SW 1271 (cell line): Measurements from ENCODE around the gene GYS1.

Experiments used
- DNase-seq, 2 experiments: peaks; one replicate each; lab custom pipeline; 2025; lab: John Stamatoyannopoulos, UW

The GYS1 gene

DNA sequence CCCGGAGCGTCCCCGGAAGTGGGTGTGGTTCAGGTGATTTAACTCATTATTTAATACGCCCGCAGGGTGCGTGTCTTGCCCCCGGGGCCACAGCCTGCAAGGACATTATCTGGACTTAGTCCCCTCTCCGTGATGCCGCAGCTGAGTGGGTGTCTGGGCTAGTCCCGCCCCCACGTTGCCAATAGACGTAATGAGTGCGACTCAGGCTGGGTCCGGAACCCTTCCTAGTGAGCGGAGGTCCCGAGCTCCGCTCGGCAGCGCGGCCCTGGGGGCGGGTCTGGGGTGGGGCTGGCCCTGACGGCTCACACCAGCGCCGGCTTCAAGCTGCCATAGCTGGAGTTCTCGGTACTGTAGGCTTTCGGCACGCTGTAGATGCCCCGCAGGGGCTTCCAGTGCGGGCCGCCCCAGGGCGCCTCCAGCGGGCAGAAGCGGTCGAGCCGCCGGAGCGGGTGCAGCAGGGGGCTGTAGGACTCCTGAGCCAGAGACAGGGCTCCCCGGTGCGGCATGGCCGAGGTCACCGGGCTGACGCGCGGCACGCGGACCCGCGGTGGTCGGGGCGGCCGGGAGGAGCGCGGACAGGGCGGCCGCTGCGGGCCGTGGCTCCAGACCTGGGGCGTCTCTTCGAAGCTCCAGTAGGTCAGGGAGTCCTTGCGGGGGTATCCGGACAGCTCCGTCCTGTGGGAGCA, 24.7 kb upstream of the GYS1 start:
- DNase-seq: peak; percentile 60 to 74

GRCh38 chr19:49017041-49017665, 24.0 kb upstream of the GYS1 start, which contains the start of gene LHB:
Gene LHB (minus strand): TSS chr19:49017091. CDS start chr19:49017081, 10 bp downstream.
- no peak for DNase-seq

- no peak for DNase-seq
These were observed 23.1 kb upstream of the GYS1 start for GRCh38 chr19:49016067-49016839.

DNA sequence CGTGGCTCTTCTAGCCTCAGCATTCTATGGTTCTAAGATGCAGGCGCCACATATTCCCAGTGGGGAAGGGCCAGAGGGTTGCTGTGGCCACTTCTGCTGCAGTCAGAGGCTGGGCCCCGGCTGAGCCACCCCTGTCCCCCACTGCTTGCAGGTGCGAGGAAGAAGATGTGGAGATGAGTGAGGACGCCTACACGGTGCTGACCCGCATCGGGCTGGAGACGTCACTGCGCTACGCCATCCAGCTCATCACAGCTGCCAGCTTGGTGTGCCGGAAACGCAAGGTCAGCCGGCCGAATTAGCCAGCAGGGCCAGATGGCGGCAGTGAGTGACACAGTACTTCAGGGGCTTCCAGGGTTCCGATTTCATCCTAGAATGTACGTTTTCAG, 21.8 kb upstream of the GYS1 start:
- DNase-seq: no peak

- no peak for DNase-seq
These were observed 21.2 kb upstream of the GYS1 start for GRCh38 chr19:49014123-49014869.

DNA sequence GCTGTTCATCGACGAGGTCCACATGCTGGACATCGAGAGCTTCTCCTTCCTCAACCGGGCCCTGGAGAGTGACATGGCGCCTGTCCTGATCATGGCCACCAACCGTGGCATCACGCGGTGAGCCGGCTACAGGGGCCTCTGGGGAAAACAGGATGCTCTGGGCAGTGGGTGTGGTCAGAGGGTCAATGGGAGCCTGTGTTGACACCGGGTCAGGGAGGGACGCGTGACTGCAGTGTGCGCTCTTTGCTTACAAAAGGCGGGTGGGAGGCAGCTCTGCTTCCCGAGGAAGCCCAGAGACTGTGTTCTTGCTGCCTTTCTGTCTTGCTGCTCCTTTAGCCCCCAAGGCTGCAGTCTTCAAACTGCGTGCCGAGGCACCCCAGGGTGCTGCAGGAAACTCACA, 18.1 kb upstream of the GYS1 start:
- no peak for DNase-seq

DNA sequence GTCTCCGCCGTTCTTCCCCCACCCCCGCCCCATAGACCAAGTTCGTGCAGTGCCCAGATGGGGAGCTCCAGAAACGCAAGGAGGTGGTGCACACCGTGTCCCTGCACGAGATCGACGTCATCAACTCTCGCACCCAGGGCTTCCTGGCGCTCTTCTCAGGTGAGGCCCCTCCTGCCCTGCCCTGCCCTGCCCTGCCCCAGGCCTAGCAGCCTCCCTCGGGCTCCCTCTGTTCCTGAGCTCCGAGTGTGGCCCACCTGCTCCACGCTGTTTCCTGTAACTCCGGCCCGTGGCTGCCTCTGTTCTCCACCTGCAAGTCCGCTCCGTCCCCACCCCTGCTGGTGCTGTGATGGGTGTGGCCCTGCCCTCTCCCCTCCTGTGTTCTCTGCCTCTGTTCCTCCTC, 17.3 kb upstream of the GYS1 start:
- DNase-seq: no peak

GRCh38 chr19:49009828-49010227, 16.7 kb upstream of the GYS1 start:
- DNase-seq: no peak

- no peak for DNase-seq
These were observed 13.8 kb upstream of the GYS1 start for GRCh38 chr19:49006905-49007304.

DNA sequence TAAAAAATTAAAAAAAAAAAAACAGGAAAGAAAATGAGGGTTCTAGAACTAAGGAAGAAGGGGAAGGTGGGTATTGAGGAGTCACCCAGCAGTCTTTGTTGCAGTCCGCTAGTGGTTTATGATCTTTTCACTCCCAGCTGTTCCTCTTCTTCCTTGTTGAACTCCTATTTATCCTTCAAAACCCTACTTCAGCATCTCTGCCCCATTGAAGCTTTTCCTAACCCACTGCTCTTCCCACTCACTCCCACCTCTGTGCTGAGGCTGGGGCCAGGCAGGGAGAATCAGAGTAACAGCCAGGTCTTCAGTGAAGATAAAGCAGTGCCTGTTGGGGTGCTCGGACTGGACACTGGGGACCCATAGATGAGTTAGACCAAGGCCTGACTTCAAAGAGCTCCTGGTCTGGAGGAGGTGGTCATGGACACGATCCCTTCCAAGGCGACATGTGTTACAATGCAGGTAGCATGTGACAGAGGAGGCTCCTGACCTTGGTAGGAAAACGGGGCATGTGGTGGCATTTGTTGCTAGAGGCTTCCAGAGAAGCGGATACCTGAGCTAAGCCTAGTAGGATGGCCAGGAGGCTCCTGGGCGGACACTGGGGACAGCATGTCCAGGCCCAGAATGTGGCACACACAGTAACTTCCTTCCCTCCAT, 12.0 kb upstream of the GYS1 start:
- no peak for DNase-seq

GRCh38 chr19:49004133-49004532, 11.0 kb upstream of the GYS1 start:
- DNase-seq: no peak

GRCh38 chr19:48999481-49000325, 6.6 kb upstream of the GYS1 start:
- peak in 1 of 2 experiments; percentile 3 for DNase-seq

- DNase-seq: peak in 1 of 2 experiments; percentile 31
These were observed 4.9 kb upstream of the GYS1 start for GRCh38 chr19:48997972-48998371.

GRCh38 chr19:48994035-48994386, 902 bp upstream of the GYS1 start:
- DNase-seq: no peak

GRCh38 chr19:48992581-48993174, 431 bp downstream of the GYS1 start:
- no peak for DNase-seq

DNA sequence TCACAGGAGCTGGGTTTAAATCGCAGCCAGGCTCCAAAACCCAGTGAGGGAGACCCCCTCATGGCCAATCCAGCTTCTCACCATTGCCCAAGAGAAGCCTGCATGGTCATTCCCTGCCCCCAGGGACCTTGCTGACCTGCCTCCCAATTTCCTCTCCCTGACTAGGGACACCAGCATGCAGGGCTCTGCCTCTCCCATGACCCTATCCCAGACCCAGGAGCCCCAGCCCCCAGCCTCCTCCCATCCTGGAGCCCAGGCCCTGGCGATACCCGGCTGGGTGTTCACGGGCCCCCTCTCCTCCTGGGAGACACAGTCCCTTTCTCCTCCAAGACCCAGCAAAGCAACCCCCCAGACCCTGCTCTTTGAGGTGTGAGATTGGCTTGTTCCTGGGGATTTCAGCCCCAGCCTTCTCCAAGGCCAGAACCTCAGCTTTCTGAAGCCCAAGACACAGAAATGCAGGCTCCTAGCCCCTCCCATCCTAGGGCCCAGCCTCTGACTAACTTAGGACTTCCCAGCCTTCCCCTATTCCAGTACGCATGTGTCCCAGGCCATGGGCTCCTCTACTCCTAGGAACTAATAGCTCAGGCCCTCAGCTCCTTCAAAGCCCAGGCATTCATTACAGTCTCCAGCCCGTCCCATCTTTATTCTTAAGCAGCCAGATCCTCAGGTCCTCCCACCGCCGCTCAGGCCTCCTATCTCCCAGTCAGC, 1.1 kb downstream of the GYS1 start:
- DNase-seq: peak in 1 of 2 experiments; percentile 61

GRCh38 chr19:48991011-48991609, 2.0 kb downstream of the GYS1 start:
- DNase-seq: no peak

- no peak for DNase-seq
These were observed 2.7 kb downstream of the GYS1 start for GRCh38 chr19:48990400-48990799.

GRCh38 chr19:48989701-48990291, 3.3 kb downstream of the GYS1 start:
- DNase-seq: no peak
